Neural cell (in vitro differentiated cells): ENCODE data around the gene MFN1. TPM values are rescaled to one million over a fixed set of nuclear protein-coding genes. Genes with fewer than 3 reads are reported as not detected.

Experiments
- H2AFZ ChIP-seq: fragments of 200-600, 300-800 bp; sonication (generic), shearing (Covaris generic); 2 replicates; pipeline ENCODE4 v1.6.0; 2014; ENCODE audit warnings: low read depth, mild to moderate bottlenecking, antibody characterized with exemption, low read length, moderate library complexity
- H3F3A ChIP-seq: fragments of 200-600 bp; shearing (Covaris generic); 2 replicates; pipeline ENCODE4 v1.6.1; 2016; ENCODE audit warnings: mild to moderate bottlenecking, moderate library complexity, mixed read lengths, antibody characterized with exemption, low read length; ENCODE audit not compliant: insufficient read depth, poor library complexity, severe bottlenecking
- H3K27ac ChIP-seq: fragments of 200-600, 300-800 bp; sonication (generic), shearing (Covaris generic); 2 replicates; pipeline ENCODE4 v1.5.1; 2014; ENCODE audit warnings: mild to moderate bottlenecking, low read length, moderate library complexity
- H3K27me3 ChIP-seq: fragments of 300-800, 200-600 bp; sonication (generic), shearing (Covaris generic); 2 replicates; pipeline ENCODE4 v1.6.0; 2014; ENCODE audit warnings: mild to moderate bottlenecking, low read depth, low read length, moderate library complexity; ENCODE audit not compliant: insufficient read depth
- H3K36me3 ChIP-seq: fragments of 300-800, 200-600 bp; sonication (generic), shearing (Covaris generic); 2 replicates; pipeline ENCODE4 v1.5.1; 2014; ENCODE audit warnings: mild to moderate bottlenecking, antibody characterized with exemption, low read length, moderate library complexity; ENCODE audit not compliant: insufficient read depth
- H3K4me2 ChIP-seq: fragments of 300-800, 200-600 bp; sonication (generic), shearing (Covaris generic); 2 replicates; pipeline ENCODE4 v1.6.0; 2014; ENCODE audit warnings: mild to moderate bottlenecking, low read length
- H3K4me3 ChIP-seq: fragments of 300-800, 200-600 bp; sonication (generic), shearing (Covaris generic); 2 replicates; pipeline ENCODE4 v1.5.1; 2014; ENCODE audit warnings: mild to moderate bottlenecking, low read length, moderate library complexity
- H3K79me2 ChIP-seq: fragments of 200-600 bp; shearing (Covaris generic); replicated peaks from 2 replicates; pipeline ENCODE4 v1.6.0; 2014; ENCODE audit warnings: mild to moderate bottlenecking, low read length, moderate library complexity; ENCODE audit not compliant: insufficient read depth
- H3K9ac ChIP-seq: fragments of 300-800, 200-600 bp; sonication (generic), shearing (Covaris generic); 2 replicates; pipeline ENCODE4 v1.6.1; 2016; ENCODE audit warnings: mild to moderate bottlenecking, low read length, mixed read lengths
- H3K9me2 ChIP-seq: fragments of 200-600 bp; shearing (Covaris generic); 2 replicates; pipeline ENCODE4 v1.6.1; 2016; ENCODE audit warnings: mild to moderate bottlenecking, low read length, mixed read lengths; ENCODE audit not compliant: insufficient read depth
- H3K9me3 ChIP-seq: fragments of 200-600, 300-800 bp; sonication (generic), shearing (Covaris generic); 2 replicates; pipeline ENCODE4 v1.6.1; 2016; ENCODE audit warnings: mild to moderate bottlenecking, mixed run types, low read length, moderate library complexity, mixed read lengths
- H4K20me1 ChIP-seq: fragments of 200-600 bp; shearing (Covaris generic); 2 replicates; pipeline ENCODE4 v1.6.1; 2016; ENCODE audit warnings: mild to moderate bottlenecking, mixed run types; ENCODE audit not compliant: insufficient read depth
- CTCF ChIP-seq: fragments of 450-650 bp; IDR thresholded peaks from 2 replicates; pipeline ENCODE4 v1.5.1; 2014; ENCODE audit warnings: antibody characterized with exemption, mild to moderate bottlenecking, moderate library complexity; ENCODE audit not compliant: poor library complexity, severe bottlenecking
- EP300 ChIP-seq: fragments of 450-650 bp; conservative IDR thresholded peaks from 2 replicates; pipeline ENCODE4 v1.6.1; 2014; ENCODE audit warnings: antibody characterized with exemption, mild to moderate bottlenecking, moderate library complexity; ENCODE audit not compliant: poor library complexity, severe bottlenecking
- EZH2 ChIP-seq: fragments of 200-600, 300-800 bp; shearing (Covaris generic), sonication (generic); IDR thresholded peaks from 2 replicates; pipeline ENCODE4 v1.6.1; 2014; ENCODE audit warnings: antibody characterized with exemption, low read length, borderline replicate concordance, mild to moderate bottlenecking; ENCODE audit not compliant: insufficient read depth, poor library complexity, severe bottlenecking
- MXI1 ChIP-seq: fragments of 450-650 bp; conservative IDR thresholded peaks from 2 replicates; pipeline ENCODE4 v1.6.1; 2014; ENCODE audit warnings: antibody characterized with exemption, mild to moderate bottlenecking; ENCODE audit not compliant: poor library complexity, severe bottlenecking
- POLR2AphosphoS5 ChIP-seq: IDR thresholded peaks from 2 replicates; pipeline ENCODE4 v1.6.1; 2012
- RAD21 ChIP-seq: fragments of 450-650 bp; conservative IDR thresholded peaks from 2 replicates; pipeline ENCODE4 v1.6.1; 2014; ENCODE audit warnings: antibody characterized with exemption, mild to moderate bottlenecking, moderate library complexity
- SMC3 ChIP-seq: fragments of 450-650 bp; conservative IDR thresholded peaks from 2 replicates; pipeline ENCODE4 v1.6.1; 2014; ENCODE audit warnings: antibody characterized with exemption, mild to moderate bottlenecking, moderate library complexity; ENCODE audit not compliant: poor library complexity
- TAF1 ChIP-seq: IDR thresholded peaks from 2 replicates; pipeline ENCODE4 v1.6.1; 2012; ENCODE audit warnings: low read depth
- polyA plus RNA-seq: library from polyadenylated mRNA; depleted of rRNA; stranded (reverse); fragments of >200 nt; gene quantifications from 2 replicates; pipeline ENCODE4 v1.2.3, GENCODE V29; 2014
- TF ChIP-seq, protein P1 (sequence below): IDR thresholded peaks from 2 replicates; pipeline ENCODE4 v1.6.1; 2012; ENCODE audit warnings: borderline replicate concordance

MFN1 gene
- polyA plus RNA-seq, 1 donor from 2014 or later: 78.8 TPM

GRCh38 chr3:179432451-179432850 is 84.9 kb downstream of the MFN1 start:
- no peaks in the 10 kb centered on the region for H3K9me3 ChIP-seq
- H4K20me1 ChIP-seq: no peaks in the 10 kb centered on the region
- H3K4me2 ChIP-seq: no peak overlapping the region
- H3K4me3 ChIP-seq: no peak overlapping the region
- no peak overlapping the region for H3K9ac ChIP-seq
- no peak overlapping the region for H2AFZ ChIP-seq
- H3K27me3 ChIP-seq: no peaks in the 10 kb centered on the region
- TF ChIP-seq MXI1 (no peak), EP300 (no peak), RAD21 (no peak), SMC3 (no peak), CTCF (no peak), EZH2 (no peak), POLR2AphosphoS5 (no peak), TAF1 (no peak)
- TF ChIP-seq, protein P1, sequence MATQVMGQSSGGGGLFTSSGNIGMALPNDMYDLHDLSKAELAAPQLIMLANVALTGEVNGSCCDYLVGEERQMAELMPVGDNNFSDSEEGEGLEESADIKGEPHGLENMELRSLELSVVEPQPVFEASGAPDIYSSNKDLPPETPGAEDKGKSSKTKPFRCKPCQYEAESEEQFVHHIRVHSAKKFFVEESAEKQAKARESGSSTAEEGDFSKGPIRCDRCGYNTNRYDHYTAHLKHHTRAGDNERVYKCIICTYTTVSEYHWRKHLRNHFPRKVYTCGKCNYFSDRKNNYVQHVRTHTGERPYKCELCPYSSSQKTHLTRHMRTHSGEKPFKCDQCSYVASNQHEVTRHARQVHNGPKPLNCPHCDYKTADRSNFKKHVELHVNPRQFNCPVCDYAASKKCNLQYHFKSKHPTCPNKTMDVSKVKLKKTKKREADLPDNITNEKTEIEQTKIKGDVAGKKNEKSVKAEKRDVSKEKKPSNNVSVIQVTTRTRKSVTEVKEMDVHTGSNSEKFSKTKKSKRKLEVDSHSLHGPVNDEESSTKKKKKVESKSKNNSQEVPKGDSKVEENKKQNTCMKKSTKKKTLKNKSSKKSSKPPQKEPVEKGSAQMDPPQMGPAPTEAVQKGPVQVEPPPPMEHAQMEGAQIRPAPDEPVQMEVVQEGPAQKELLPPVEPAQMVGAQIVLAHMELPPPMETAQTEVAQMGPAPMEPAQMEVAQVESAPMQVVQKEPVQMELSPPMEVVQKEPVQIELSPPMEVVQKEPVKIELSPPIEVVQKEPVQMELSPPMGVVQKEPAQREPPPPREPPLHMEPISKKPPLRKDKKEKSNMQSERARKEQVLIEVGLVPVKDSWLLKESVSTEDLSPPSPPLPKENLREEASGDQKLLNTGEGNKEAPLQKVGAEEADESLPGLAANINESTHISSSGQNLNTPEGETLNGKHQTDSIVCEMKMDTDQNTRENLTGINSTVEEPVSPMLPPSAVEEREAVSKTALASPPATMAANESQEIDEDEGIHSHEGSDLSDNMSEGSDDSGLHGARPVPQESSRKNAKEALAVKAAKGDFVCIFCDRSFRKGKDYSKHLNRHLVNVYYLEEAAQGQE: no peak
- H3K9me2 ChIP-seq: no peaks in the 10 kb centered on the region
- no peaks in the 10 kb centered on the region for H3K79me2 ChIP-seq
- H3F3A ChIP-seq: no peaks in the 10 kb centered on the region
- no peak overlapping the region for H3K27ac ChIP-seq
- no peaks in the 10 kb centered on the region for H3K36me3 ChIP-seq

- Histone ChIP-seq H3K4me2 (no peak overlapping the region), H4K20me1 (no peaks in the 10 kb centered on the region), H2AFZ (no peak overlapping the region), H3K79me2 (no peaks in the 10 kb centered on the region), H3K27ac (no peak overlapping the region), H3F3A (no peaks in the 10 kb centered on the region), H3K9me3 (no peaks in the 10 kb centered on the region), H3K9me2 (no peaks in the 10 kb centered on the region), H3K27me3 (no peaks in the 10 kb centered on the region), H3K9ac (no peak overlapping the region), H3K4me3 (no peak overlapping the region), H3K36me3 (no peaks in the 10 kb centered on the region)
- TF ChIP-seq TAF1: no peak
Observed at GRCh38 chr3:179436517-179436916, 89.0 kb downstream of the MFN1 start.

GRCh38 chr3:179438841-179439240 is 91.3 kb downstream of the MFN1 start:
- no peaks in the 10 kb centered on the region for H3K9me3 ChIP-seq
- H3K27ac ChIP-seq: no peak overlapping the region
- no peaks in the 10 kb centered on the region for H3K79me2 ChIP-seq
- H3K9ac ChIP-seq: no peak overlapping the region
- no peaks in the 10 kb centered on the region for H3K27me3 ChIP-seq
- no peaks in the 10 kb centered on the region for H3F3A ChIP-seq
- no peaks in the 10 kb centered on the region for H3K9me2 ChIP-seq
- no peaks in the 10 kb centered on the region for H3K36me3 ChIP-seq
- H2AFZ ChIP-seq: no peak overlapping the region
- no peaks in the 10 kb centered on the region for H4K20me1 ChIP-seq
- no peak overlapping the region for H3K4me3 ChIP-seq
- no peak for TF ChIP-seq EP300
- TF ChIP-seq MXI1: no peak
- no peak for TF ChIP-seq POLR2AphosphoS5
- no peak for TF ChIP-seq CTCF
- TF ChIP-seq TAF1: no peak
- TF ChIP-seq EZH2: no peak
- TF ChIP-seq RAD21: no peak
- no peak overlapping the region for H3K4me2 ChIP-seq
